GM18909 (cell line): ENCODE measurements around the gene DSP.

Source experiments
- ATAC-seq: cut with Tn5 transposase; IDR thresholded peaks from one replicate; pipeline ENCODE4 v1.9.1; 2021; ENCODE audit warnings: mild to moderate bottlenecking; ENCODE audit not compliant: unreplicated experiment, poor library complexity

DSP gene

GRCh38 chr6:7535498-7535897 lies 6.0 kb upstream of the DSP start:
- ATAC-seq, result no peak

GRCh38 chr6:7537565-7538174 lies 3.8 kb upstream of the DSP start:
- ATAC-seq, result no peak

- ATAC-seq, result no peak
Measured at GRCh38 chr6:7538484-7538883, 3.0 kb upstream of the DSP start.

- no peak for ATAC-seq
Measured at GRCh38 chr6:7540595-7540994, 876 bp upstream of the DSP start.

- peak; percentile 15 for ATAC-seq
Measured at GRCh38 chr6:7542065-7542873, 798 bp downstream of the DSP start.

- no peak for ATAC-seq
Measured at GRCh38 chr6:7542874-7543624, 1.6 kb downstream of the DSP start.

DNA sequence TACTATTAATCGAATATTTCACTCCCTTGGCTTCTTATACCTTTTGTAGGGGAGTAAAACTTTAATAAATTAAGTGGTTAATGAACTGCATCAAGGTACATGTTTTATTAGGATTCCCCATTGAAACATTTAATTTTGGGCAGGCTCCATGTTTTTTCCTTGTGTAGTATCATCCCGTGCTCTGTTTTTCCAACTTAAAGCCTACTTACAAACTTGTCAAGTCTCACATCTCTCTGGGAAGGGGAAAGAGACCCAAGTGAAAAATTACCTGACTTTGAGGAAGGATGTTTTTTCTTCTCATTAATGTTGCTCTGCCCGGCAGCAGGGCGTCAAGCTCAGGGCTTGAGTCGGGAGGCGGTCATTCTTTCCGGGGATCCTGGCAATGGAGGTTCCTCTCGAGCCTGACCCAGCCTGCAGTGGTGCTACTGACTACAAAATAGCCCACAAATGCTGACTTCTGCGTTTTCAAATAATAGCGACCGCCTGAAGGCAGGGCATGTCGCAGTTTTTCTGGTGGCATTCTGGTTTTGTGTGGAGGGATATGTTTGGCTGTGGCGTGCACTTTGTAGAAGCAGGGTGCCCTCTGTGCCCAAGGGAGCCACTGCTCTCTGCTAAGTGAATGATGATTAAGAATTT lies 2.4 kb downstream of the DSP start:
- no peak for ATAC-seq

- no peak for ATAC-seq
Measured at GRCh38 chr6:7544597-7544996, 3.1 kb downstream of the DSP start.

GRCh38 chr6:7545316-7546019 lies 4.0 kb downstream of the DSP start:
- ATAC-seq, result no peak

GRCh38 chr6:7546020-7546369 lies 4.5 kb downstream of the DSP start:
- no peak for ATAC-seq

- no peak for ATAC-seq
Measured at GRCh38 chr6:7546383-7546782, 4.9 kb downstream of the DSP start.

DNA sequence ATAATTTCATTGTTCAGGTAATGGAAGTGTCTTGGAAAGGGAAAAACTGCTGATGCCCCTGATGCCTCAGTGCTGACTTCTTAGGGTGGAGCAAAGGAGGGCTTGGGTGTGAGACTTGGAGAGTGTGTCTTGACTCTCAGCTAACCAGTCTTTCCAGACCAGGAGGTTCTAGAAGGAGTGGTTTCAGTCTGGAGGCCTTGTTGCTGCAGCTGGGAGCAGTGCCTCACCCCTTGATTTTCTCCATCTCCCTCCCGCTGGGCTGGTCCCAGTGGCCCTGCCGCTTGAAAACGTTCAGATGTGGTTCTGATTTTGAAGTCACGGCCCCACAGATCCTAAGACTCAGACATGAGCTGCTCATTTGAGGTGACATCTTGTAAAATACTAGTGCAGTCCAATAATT lies 5.4 kb downstream of the DSP start:
- ATAC-seq, result no peak

DNA sequence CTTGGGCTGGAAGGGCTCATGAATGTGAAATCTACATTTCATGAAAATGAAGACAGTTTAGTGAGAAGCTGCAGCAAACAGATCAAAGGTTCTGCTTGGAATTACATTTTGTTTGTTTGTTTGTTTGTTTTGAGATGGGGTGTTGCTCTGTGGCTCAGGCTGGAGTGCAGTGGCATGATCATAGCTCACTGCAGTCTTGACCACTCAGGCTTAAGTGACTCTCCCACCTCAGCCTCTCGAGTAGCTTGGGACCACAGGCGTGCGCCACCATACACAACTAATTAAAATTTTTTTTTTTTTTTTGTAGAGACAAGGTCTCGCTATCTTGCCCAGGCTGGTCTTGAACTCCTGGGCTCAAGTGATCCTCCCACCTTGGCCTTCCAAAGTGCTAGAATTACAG lies 5.8 kb downstream of the DSP start:
- ATAC-seq, result no peak

GRCh38 chr6:7550433-7550801 lies 8.9 kb downstream of the DSP start:
- ATAC-seq, result no peak

DNA sequence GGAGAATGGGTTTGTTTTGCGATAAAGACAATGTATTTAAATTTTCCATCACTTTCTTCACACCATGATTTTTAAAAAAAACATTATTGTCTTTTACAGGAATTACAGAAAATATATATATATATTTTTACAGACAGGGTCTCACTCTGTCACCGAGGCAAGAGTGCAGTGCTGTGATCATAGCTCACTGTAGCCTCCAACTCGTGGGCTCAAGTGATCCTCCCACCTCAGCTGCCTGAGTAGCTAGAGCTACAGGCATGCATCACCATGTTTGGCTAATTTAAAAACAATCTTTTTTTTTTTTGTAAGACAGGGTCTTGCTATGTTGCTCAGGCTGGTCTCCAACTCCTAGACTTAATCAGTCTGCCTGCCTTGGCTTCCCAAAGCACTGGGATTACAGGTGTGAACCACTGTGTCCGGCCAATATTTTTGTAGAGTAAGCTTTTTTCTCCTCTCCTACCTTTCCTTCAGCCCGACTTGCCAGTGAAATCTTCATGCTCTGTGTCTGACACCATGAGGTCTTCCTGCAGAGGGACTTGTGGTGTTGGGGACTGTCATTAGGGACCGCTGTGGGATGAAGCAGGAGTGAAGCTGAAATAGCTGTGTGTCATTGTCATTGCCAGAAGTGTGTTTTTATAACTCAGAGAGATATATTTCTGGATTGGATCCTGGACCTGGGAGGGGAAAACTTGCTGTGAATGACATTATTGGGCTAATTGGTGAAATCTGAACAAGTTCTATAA lies 13.2 kb downstream of the DSP start:
- ATAC-seq, result no peak

- ATAC-seq, result no peak
Measured at GRCh38 chr6:7555671-7556070, 14.2 kb downstream of the DSP start.

GRCh38 chr6:7556394-7557106 lies 15.1 kb downstream of the DSP start:
- ATAC-seq, result no peak

GRCh38 chr6:7557652-7558051 lies 16.2 kb downstream of the DSP start:
- ATAC-seq, result no peak

DNA sequence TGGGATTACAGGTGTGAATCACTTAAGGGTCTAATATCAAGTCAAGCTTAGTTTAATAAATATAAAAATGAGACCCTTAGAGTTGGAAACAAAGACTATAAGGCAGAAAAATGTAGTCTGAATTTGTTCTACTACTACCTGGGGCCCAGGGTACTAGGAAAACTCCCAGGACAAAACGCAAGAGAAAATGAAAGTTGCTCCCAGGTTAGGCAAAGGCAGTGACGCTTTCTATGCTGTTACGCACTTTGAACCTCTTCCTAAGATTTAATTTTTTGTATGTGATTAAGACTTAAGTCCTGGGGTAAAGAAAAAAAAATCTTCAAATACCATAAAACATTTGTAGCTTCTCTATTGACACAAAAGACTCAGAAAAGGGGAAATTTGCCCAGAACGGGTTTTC lies 17.3 kb downstream of the DSP start:
- ATAC-seq, result no peak
